Measurements from ENCODE around the gene FXYD3.

DNA sequence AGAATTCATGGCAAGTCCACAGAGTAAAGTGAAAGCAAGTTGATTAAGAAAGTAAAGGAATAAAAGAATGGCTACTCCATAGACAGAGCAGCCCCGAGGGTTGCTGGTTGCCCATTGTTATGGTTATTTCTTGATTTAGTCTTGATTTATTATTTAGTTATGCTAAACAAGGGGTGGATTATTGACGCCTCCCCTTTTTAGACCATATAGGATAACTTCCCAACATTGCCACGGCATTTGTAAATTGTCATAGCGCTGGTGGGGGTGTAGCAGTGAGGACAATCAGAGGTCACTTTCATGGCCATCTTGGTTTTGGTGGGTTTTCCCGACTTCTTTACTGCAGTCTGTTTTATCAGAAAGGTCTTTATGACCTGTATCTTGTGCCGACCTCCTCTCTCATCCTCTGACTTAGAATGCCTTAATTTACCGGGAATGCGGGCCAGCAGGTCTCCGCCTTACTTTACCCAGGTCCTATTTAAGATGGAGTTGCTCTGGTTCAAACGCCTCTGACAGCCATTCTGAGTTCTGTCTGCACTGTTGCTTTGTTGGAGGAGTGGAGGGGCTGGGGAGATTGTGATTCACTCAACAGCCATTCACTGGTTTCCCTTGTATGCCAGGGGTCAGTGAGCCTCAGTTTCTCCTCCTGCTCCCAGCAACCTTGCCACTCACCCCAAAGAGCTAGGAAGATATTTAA lies 46.5 kb upstream of the FXYD3 start:
- TF ChIP-seq, protein P1, sequence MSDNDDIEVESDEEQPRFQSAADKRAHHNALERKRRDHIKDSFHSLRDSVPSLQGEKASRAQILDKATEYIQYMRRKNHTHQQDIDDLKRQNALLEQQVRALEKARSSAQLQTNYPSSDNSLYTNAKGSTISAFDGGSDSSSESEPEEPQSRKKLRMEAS (IDR thresholded peaks at IDR 0.05; ENCODE audit: low read depth, low read length): no peak
- TF ChIP-seq, protein P2, sequence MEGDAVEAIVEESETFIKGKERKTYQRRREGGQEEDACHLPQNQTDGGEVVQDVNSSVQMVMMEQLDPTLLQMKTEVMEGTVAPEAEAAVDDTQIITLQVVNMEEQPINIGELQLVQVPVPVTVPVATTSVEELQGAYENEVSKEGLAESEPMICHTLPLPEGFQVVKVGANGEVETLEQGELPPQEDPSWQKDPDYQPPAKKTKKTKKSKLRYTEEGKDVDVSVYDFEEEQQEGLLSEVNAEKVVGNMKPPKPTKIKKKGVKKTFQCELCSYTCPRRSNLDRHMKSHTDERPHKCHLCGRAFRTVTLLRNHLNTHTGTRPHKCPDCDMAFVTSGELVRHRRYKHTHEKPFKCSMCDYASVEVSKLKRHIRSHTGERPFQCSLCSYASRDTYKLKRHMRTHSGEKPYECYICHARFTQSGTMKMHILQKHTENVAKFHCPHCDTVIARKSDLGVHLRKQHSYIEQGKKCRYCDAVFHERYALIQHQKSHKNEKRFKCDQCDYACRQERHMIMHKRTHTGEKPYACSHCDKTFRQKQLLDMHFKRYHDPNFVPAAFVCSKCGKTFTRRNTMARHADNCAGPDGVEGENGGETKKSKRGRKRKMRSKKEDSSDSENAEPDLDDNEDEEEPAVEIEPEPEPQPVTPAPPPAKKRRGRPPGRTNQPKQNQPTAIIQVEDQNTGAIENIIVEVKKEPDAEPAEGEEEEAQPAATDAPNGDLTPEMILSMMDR (IDR thresholded peaks at IDR 0.05; ENCODE audit: low read depth, low read length): no peak
